IMR-90 (cell line): Measurements from ENCODE around the gene RFTN1. TPM values are rescaled to one million over a fixed set of nuclear protein-coding genes. Genes with fewer than 3 reads are reported as not detected.

Source experiments
- ATAC-seq: fragments of 200-7000 bp; cut with Tn5 transposase; 2 replicates; pipeline ENCODE4 v1.9.1; 2020; ENCODE audit warnings: low read depth, mild to moderate bottlenecking, moderate library complexity
- BruUV-seq: library from RNA; stranded (reverse); fragments of 400-500 nt; replicated peaks from 2 replicates; lab custom pipeline; 2021; lab: Mats Ljungman, UMichigan
- CTCF ChIA-PET: fragments of 300-600 bp; formaldehyde crosslinking; extraction: SDS; loops from one replicate; lab custom pipeline; 2021; ENCODE audit warnings: antibody characterized with exemption; lab: Yijun Ruan, JAX
- POLR2A ChIA-PET: fragments of 300-600 bp; sonication (Branson Sonifier 250); formaldehyde crosslinking; loops from one replicate; lab custom pipeline; 2022; ENCODE audit warnings: antibody characterized with exemption; ENCODE audit not compliant: unreplicated experiment; lab: Charles Lee
- DNase-seq: peaks from one replicate; pipeline ENCODE4 v3.0.0; 2013
- H2AFZ ChIP-seq: replicated peaks from 2 replicates; pipeline ENCODE3; 2013; ENCODE audit warnings: low read length, mild to moderate bottlenecking; ENCODE audit not compliant: poor library complexity
- H2AK5ac ChIP-seq: 2 replicates; pipeline ENCODE4 v1.6.1; 2013; ENCODE audit warnings: low read depth, low read length, inconsistent platforms
- H2AK9ac ChIP-seq: replicated peaks from 2 replicates; pipeline ENCODE3; 2013; ENCODE audit warnings: mild to moderate bottlenecking, low read depth, low read length, moderate library complexity; ENCODE audit not compliant: poor library complexity
- H2BK120ac ChIP-seq: 2 replicates; pipeline ENCODE4 v1.6.1; 2013; ENCODE audit warnings: low read depth, low read length, inconsistent platforms
- H2BK15ac ChIP-seq: 3 replicates; pipeline ENCODE4 v1.6.1; 2013; ENCODE audit warnings: low read depth, low read length, inconsistent platforms
- H2BK20ac ChIP-seq: 2 replicates; pipeline ENCODE4 v1.6.1; 2013; ENCODE audit warnings: low read depth, mild to moderate bottlenecking, inconsistent platforms, low read length, moderate library complexity
- H2BK5ac ChIP-seq: 2 replicates; pipeline ENCODE4 v1.6.1; 2013; ENCODE audit warnings: mild to moderate bottlenecking, low read depth, low read length, inconsistent platforms; ENCODE audit not compliant: poor library complexity, severe bottlenecking
- H3K14ac ChIP-seq: replicated peaks from 2 replicates; pipeline ENCODE4 v1.6.1; 2013; ENCODE audit warnings: low read depth, low read length, inconsistent platforms
- H3K18ac ChIP-seq: 2 replicates; pipeline ENCODE4 v1.6.1; 2013; ENCODE audit warnings: low read depth, low read length, control low read depth
- H3K23ac ChIP-seq: 2 replicates; pipeline ENCODE4 v1.6.1; 2013; ENCODE audit warnings: low read depth, low read length, inconsistent platforms
- H3K27ac ChIP-seq: 2 replicates; pipeline ENCODE4 v1.5.1; 2013; ENCODE audit warnings: mild to moderate bottlenecking, control low read depth, low read length; ENCODE audit not compliant: insufficient read depth
- H3K27me3 ChIP-seq: 2 replicates; pipeline ENCODE4 v1.6.1; 2013; ENCODE audit warnings: low read length; ENCODE audit not compliant: control insufficient read depth, insufficient read depth
- H3K36me3 ChIP-seq: 2 replicates; pipeline ENCODE4 v1.6.1; 2013; ENCODE audit warnings: low read length, mixed read lengths; ENCODE audit not compliant: control insufficient read depth, insufficient read depth
- H3K4ac ChIP-seq: 2 replicates; pipeline ENCODE4 v1.6.1; 2013; ENCODE audit warnings: low read depth, low read length, inconsistent platforms
- H3K4me1 ChIP-seq: 2 replicates; pipeline ENCODE4 v1.6.1; 2013; ENCODE audit warnings: low read length, mixed read lengths; ENCODE audit not compliant: control insufficient read depth, insufficient read depth
- H3K4me2 ChIP-seq: 2 replicates; pipeline ENCODE4 v1.6.1; 2013; ENCODE audit warnings: low read depth, mild to moderate bottlenecking, control low read depth, low read length, moderate library complexity
- H3K4me3 ChIP-seq: 2 replicates; pipeline ENCODE4 v1.5.1; 2013; ENCODE audit warnings: low read depth, mild to moderate bottlenecking, control low read depth, low read length, moderate library complexity; ENCODE audit not compliant: insufficient read depth
- H3K56ac ChIP-seq: 2 replicates; pipeline ENCODE4 v1.6.1; 2013; ENCODE audit warnings: low read length, inconsistent platforms; ENCODE audit not compliant: insufficient read depth; ENCODE audit errors: extremely low read depth
- H3K79me1 ChIP-seq, 2 experiments: 2 replicates each; pipeline ENCODE4 v1.6.1; 2013; ENCODE audit warnings: low read length in 2 of 2, inconsistent platforms in 1 of 2, low read depth in 1 of 2
- H3K9ac ChIP-seq: 2 replicates; pipeline ENCODE4 v1.6.1; 2013; ENCODE audit warnings: low read depth, low read length, control low read depth
- H3K9me1 ChIP-seq: 2 replicates; pipeline ENCODE4 v1.6.1; 2013; ENCODE audit warnings: low read length, inconsistent platforms; ENCODE audit not compliant: insufficient read depth
- H3K9me3 ChIP-seq: 2 replicates; pipeline ENCODE4 v1.6.1; 2013; ENCODE audit warnings: low read length; ENCODE audit not compliant: control insufficient read depth, insufficient read depth
- H4K20me1 ChIP-seq: 2 replicates; pipeline ENCODE4 v1.6.1; 2013; ENCODE audit warnings: low read length, inconsistent platforms; ENCODE audit not compliant: insufficient read depth
- H4K5ac ChIP-seq: 2 replicates; pipeline ENCODE4 v1.6.1; 2013; ENCODE audit warnings: mild to moderate bottlenecking, low read depth, low read length, control low read depth
- H4K8ac ChIP-seq, 2 experiments: 2 replicates each; pipeline ENCODE4 v1.6.1; 2013; ENCODE audit warnings: low read depth in 2 of 2, low read length in 2 of 2, control low read depth in 1 of 2, inconsistent platforms in 1 of 2
- H4K91ac ChIP-seq: 2 replicates; pipeline ENCODE4 v1.6.1; 2013; ENCODE audit warnings: low read depth, low read length, inconsistent platforms; ENCODE audit not compliant: insufficient read depth
- CEBPB ChIP-seq: IDR thresholded peaks from 2 replicates; pipeline ENCODE4 v1.6.1; 2012; ENCODE audit warnings: low read depth, low read length, improper control_type of control experiment
- NFE2L2 ChIP-seq: fragments of 150-350 bp; IDR thresholded peaks from 2 replicates; pipeline ENCODE4 v1.6.1; 2016; ENCODE audit warnings: low read depth, mild to moderate bottlenecking, low read length
- RFX5 ChIP-seq: IDR thresholded peaks from 2 replicates; pipeline ENCODE4 v1.8.0; 2012; ENCODE audit warnings: low read depth, mild to moderate bottlenecking, low read length, moderate library complexity
- WGBS, 2 experiments: methylation state at CpG; one replicate each; pipeline versions ENCODE4 v1.1.5 to v1.1.7; 2013; ENCODE audit warnings: missing lambda C conversion rate in 2 of 2; ENCODE audit not compliant: insufficient read length in 1 of 2; ENCODE audit errors: extremely low coverage in 2 of 2; 5-methylcytosine and 5-hydroxymethylcytosine counted together
- dilution Hi-C: fragments of 300-500 bp; cut with HindIII; formaldehyde crosslinking; loops from one replicate; pipeline ENCODE4 v1.14.3; 2018; ENCODE audit warnings: low sequenced_read_pairs; ENCODE audit not compliant: unreplicated experiment
- in situ Hi-C: fragments of 300-500 bp; cut with MboI; formaldehyde crosslinking; loops from 3 replicates; pipeline ENCODE4 v1.14.3; 2019; ENCODE audit warnings: low sequenced_read_pairs, inconsistent platforms, mixed read lengths
- intact Hi-C: fragments of 100-400 bp; cut with micrococcal nuclease; formaldehyde crosslinking; loops from 2 replicates; pipeline ENCODE4 v1.10.0; 2022
- polyA plus RNA-seq, 3 experiments: library from polyadenylated mRNA; depleted of rRNA; stranded (reverse); fragments of >200 nt; gene quantifications; 2 replicates each; pipeline ENCODE4 v1.2.3, GENCODE V29; 2012; ENCODE audit warnings: low replicate concordance in 1 of 3
- total RNA-seq: library from RNA; depleted of rRNA; stranded (reverse); fragments of >200 nt; gene quantifications from 2 replicates; pipeline ENCODE4 v1.2.3, GENCODE V29; 2012
- TF ChIP-seq, protein P1 (sequence below): fragments of 150-350 bp; IDR thresholded peaks from 2 replicates; pipeline ENCODE4 v1.6.1; 2017; ENCODE audit warnings: mild to moderate bottlenecking, antibody characterized with exemption, low read length, low read depth
- TF ChIP-seq, protein P2 (sequence below): fragments of 150-350 bp; IDR thresholded peaks from 2 replicates; pipeline ENCODE4 v1.6.1; 2016; ENCODE audit warnings: low read depth, mild to moderate bottlenecking, low read length, moderate library complexity, borderline replicate concordance

Gene RFTN1
- total and polyA plus RNA-seq, 2 of the 4 experiments (the other 2 are of a cell fraction): 45.0 to 52.0 TPM

DNA sequence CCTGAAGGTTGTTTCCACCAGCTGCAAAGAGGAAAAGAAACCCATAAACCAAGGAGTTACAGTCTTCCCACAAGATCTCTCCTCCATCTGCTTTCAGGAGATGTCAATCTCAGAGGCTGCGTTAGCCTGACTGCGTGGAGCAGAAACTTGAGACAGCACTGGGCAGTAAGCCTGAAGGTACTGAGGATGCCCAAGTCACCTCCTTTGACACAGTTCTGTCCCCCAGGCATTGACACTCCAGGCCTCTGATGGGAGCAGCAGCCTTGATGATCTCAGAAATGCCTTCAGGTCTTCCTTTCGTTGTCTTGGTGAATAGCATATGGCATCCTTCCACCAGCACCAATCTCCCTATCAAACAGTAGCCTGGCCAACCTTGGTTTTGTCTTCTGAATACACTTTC is 159.2 kb downstream of the RFTN1 start:
- POLR2A ChIA-PET: no interaction called here
- DNase-seq (no peak), ATAC-seq (no peak)
- peaks cover 30% of the 10 kb centered on the region for H3K36me3 ChIP-seq
- H3K4me3 ChIP-seq: no peak overlapping the region
- no TSS peak for BruUV-seq
- CTCF ChIA-PET: no interaction called here
- intact Hi-C loops: no loop called here
- no peak overlapping the region for H2BK15ac ChIP-seq
- TF ChIP-seq NFE2L2 (no peak), CEBPB (no peak), RFX5 (no peak)
- TF ChIP-seq, protein P1, sequence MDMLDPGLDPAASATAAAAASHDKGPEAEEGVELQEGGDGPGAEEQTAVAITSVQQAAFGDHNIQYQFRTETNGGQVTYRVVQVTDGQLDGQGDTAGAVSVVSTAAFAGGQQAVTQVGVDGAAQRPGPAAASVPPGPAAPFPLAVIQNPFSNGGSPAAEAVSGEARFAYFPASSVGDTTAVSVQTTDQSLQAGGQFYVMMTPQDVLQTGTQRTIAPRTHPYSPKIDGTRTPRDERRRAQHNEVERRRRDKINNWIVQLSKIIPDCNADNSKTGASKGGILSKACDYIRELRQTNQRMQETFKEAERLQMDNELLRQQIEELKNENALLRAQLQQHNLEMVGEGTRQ: no peak
- TF ChIP-seq, protein P2, sequence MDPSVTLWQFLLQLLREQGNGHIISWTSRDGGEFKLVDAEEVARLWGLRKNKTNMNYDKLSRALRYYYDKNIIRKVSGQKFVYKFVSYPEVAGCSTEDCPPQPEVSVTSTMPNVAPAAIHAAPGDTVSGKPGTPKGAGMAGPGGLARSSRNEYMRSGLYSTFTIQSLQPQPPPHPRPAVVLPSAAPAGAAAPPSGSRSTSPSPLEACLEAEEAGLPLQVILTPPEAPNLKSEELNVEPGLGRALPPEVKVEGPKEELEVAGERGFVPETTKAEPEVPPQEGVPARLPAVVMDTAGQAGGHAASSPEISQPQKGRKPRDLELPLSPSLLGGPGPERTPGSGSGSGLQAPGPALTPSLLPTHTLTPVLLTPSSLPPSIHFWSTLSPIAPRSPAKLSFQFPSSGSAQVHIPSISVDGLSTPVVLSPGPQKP: no peak
- in situ Hi-C loops: no loop called here
- H3K9ac ChIP-seq: no peak overlapping the region
- H2BK20ac ChIP-seq: no peak overlapping the region
- no peak overlapping the region for H3K4me2 ChIP-seq
- H4K91ac ChIP-seq: no peak overlapping the region
- H3K14ac ChIP-seq: no peak overlapping the region
- H3K27me3 ChIP-seq: no peaks in the 10 kb centered on the region
- H4K8ac ChIP-seq: no peak overlapping the region
- WGBS, 2 experiments: 88% methylated on average over 2 of the region's 3 CpGs; no CpG with 5 or more reads in 1 of the 2 experiments
- peaks cover 13% of the 10 kb centered on the region; the same call in 1 of the 2 replicates for H3K9me1 ChIP-seq
- no peak overlapping the region for H3K18ac ChIP-seq
- H2BK5ac ChIP-seq: no peak overlapping the region
- no peaks in the 10 kb centered on the region for H3K9me3 ChIP-seq
- H3K56ac ChIP-seq: no peak overlapping the region
- no peak overlapping the region for H4K5ac ChIP-seq
- H2AK5ac ChIP-seq: no peak overlapping the region
- H3K79me1 ChIP-seq: peaks cover 6 to 31% of the 10 kb centered on the region in 2 experiments; a peak in 3 of 4 replicates
- no peak overlapping the region for H2AFZ ChIP-seq
- dilution Hi-C loops: no loop called here
- H4K20me1 ChIP-seq: peaks cover 5% of the 10 kb centered on the region; the same call in 1 of the 2 replicates
- peaks cover 8% of the 10 kb centered on the region for H3K4me1 ChIP-seq
- no peak overlapping the region for H3K27ac ChIP-seq
- H2AK9ac ChIP-seq: no peak overlapping the region
- no peak overlapping the region for H3K4ac ChIP-seq
- H2BK120ac ChIP-seq: no peak overlapping the region
- H3K23ac ChIP-seq: no peak overlapping the region
